Cerebellar nuclear complex (tissue), 1 donor: ENCODE measurements around the gene TMEM213.
"Not testable (repeated sequence)": the region's sequence is repeated elsewhere in the genome, so short reads cannot be mapped to it uniquely, and the experiment has no call there.

ENCODE experiments used
- DNase-seq, 2 experiments: peaks; one replicate each; lab custom pipeline; 2025; lab: John Stamatoyannopoulos, UW

Gene TMEM213

DNA sequence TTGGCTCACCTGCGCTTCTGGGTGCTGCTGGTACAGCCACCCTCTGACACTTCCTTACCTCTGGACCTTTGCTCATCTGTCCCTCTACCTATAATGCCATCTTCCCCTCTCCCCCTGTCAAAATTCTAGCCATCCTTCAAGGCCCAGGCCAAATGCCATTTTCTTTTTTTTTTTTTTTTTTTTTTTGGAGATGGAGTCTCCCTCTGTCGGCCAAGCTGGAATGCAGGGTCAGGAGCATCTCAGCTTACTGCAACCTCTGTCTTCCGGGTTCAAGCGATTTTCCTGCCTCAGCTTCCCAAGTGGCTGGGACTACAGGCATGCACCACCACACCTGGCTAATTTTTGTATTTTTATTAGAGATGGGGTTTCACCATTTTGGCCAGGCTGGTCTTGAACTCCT lies 748 bp upstream of the TMEM213 start:
- not testable (repeated sequence) for DNase-seq

DNA sequence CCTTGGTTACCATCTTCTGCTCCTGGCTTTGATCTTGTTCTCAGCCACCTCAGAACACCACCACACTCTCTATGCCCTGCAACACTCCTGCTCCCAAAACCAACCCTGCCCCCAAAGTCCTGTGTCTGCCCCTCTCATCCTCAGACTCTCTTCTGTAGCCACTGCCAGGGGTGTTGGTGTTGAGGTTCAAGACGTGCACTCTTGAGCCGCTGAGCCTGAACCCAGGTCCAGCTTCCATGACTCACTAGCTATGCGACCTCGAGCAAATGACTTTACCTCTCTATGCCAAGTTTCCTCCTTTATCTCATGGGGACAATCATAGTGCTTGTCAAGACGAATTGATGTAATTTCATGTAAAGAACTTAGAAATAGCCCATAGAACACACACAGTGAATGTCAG lies 1.0 kb downstream of the TMEM213 start:
- DNase-seq = no peak

- no peak for DNase-seq
Measured at GRCh38 chr7:138799336-138800000, 1.7 kb downstream of the TMEM213 start.

- no peak for DNase-seq
Measured at GRCh38 chr7:138801256-138801655, 3.5 kb downstream of the TMEM213 start.

GRCh38 chr7:138802706-138803105 lies 4.9 kb downstream of the TMEM213 start:
- no peak for DNase-seq

- no peak for DNase-seq
Measured at GRCh38 chr7:138804618-138805017, 6.8 kb downstream of the TMEM213 start.

DNA sequence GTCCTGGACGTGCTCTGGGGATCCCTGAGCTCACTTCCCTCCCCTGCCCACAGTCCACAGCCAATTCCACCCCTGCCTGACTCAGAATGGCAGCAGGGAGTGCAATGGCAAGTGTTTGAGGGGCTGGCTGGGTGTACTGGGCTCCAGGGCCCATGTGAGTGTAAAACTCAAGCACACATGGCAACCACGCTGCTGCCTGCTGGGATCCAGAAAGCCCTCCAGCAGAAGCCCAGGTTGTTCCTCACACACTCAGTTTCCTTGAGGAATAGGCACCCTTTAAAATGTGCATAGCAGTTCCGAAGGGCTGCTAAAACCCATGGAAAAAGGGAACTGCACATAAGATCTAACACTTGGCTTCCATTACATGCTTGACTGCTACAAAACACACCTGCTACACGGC lies 11.6 kb downstream of the TMEM213 start:
- no peak for DNase-seq

GRCh38 chr7:138811327-138811726 lies 13.5 kb downstream of the TMEM213 start:
- DNase-seq = not testable (repeated sequence)

DNA sequence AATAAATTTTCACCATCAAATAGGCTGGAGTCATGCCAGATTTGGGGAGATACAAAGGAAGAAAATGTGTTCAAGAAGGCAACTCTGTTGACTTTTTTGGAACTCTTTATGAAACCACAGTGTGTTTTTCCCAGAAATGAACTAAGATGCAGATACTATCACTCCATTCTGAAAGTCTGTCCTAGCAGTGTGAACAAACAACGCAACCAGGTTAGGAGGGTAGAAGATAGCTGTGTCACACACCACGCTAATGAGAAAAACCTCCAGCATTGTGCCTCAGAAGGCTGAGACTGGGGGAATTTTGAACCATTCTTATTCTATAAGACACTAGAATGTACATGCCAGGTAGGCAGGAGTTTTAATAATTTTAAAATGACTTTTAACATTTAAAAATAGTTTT lies 16.2 kb downstream of the TMEM213 start:
- DNase-seq = no peak

- no peak for DNase-seq
Measured at GRCh38 chr7:138814816-138815332, 17.1 kb downstream of the TMEM213 start.

DNA sequence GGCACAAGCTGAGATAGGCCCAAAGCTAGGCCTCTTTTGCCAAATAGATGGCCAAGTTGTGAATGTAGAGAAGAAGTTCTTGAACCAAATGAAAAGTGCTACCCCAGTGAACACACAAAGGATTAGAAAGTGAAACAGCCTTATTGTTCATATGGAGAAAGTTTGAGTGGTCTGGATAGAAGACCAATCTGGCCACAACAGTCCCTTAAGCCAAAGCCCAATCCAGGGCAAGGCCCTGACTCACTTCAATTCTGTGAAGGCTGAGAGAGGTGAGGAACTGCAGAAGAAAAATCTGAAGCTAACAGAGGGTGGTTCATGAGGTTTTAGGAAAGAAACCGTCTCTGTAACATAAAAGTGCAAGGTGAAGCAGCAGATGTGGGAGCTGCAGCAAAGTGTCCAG lies 18.9 kb downstream of the TMEM213 start:
- DNase-seq = no peak

DNA sequence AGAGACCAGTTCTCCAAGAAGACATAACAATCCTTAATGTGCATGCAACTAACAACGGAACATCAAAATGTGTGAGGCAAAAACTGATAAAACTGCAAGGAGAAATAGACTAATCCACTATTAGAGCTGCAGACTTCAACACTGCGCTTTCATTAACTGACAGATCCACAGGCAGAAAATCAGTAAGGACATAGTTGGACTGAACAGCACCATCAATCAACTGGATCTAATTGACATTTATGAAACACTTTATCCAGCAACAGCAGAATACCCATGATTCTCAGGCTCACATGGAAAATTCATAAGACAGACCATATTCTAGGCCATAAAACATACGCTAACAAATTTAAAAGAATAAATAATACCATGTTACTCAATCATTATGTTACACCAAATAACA lies 21.8 kb downstream of the TMEM213 start:
- no peak for DNase-seq

GRCh38 chr7:138821912-138822311 lies 24.1 kb downstream of the TMEM213 start:
- DNase-seq = no peak

DNA sequence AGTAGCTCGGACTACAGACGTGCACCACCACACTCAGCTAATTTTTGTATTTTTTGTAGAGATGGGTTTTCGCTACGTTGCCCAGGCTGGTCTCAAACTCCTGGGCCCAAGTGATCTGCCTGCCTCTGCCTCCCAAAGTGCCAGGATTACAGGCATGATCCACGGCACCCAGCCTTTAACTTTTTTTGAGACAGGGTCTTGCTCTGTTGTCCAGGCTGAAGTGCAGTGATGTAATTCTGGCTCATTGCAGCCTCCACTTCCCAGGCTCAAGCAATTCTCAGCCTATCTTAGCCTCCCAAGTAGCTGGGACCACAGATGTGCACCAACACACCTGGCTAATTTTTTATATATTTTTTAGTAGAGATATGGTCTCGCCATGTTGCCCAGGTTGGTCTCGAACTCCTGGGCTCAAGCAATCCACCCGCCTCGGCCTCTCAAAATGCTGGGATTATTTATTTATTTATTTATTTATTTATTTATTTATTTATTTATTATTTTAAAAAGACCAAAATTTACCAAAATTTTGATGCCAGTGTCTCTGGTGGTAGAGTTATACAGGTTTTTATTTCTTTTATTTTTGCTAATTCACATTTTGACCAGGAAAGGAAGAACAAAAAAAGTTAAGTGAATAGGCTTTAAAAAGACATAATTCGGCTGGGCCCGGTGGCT lies 25.2 kb downstream of the TMEM213 start:
- DNase-seq = no peak

DNA sequence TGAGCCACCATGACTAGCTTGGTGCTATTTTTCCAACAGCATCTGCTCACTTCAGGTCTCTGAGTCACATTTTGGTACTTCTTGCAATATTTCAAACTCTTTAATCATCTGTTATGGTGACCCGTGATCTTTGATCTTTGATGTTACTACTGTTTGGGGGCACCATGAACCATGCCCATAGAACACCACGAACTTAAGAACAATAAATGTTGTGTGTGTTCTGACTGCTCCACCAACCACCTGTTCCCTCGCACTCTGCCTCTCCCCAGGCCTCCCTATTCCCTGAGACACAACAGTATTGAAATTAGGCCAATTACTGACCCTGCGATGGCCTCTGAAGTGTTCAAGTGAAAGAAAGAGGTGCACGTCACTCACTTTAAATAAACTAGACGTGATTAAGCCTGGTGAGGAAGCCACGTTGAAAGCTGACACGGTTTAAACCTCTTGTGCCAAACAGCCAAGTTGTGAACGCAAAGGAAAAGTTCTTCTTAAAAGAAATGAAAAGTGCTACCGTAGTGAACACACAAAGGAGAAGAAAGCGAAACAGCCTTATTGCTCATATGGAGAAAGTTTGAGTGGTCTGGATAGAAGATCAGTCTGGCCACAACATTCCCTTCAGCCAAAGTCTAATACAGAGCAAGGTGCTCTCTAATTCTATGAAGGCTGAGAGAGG lies 27.4 kb downstream of the TMEM213 start:
- DNase-seq = no peak

- DNase-seq = no peak
Measured at GRCh38 chr7:138828302-138828701, 30.5 kb downstream of the TMEM213 start.

DNA sequence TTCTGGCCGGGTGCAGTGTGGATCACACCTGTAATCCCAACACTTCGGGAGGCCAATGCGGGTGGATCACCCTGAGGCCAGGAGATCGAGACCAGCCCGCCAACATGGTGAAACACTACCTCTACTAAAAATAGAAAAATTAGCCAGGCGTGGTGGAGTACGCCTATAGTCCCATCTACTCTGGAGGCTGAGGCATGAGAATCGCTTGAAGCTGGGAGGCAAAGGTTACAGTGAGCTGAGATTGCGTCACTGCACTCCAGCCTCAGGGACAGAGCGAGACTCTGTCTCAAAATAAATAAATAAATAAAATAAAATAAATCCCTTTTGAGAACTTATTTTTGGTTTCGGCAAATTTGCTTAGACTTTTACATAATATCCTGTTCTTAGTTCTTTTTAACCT lies 31.5 kb downstream of the TMEM213 start:
- DNase-seq = no peak

DNA sequence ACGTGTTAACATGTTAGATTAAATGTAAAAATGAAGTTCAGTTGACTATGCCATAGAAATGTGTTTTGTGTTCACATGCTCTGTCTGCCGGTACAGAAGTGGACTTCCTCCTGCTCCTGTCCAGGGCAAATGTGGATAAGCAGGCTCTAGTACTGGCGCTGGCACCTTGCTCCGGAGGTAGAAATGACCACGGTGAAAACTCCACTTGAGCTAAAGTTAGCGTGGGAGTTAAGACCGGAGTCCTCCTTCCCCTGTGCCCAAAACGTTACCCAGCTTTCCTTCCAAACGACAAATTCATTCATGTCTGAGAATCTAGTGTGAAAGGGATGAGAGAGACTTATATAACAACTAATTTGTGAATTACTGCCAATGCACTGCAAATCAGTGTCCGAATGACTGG lies 35.2 kb downstream of the TMEM213 start:
- no peak for DNase-seq

DNA sequence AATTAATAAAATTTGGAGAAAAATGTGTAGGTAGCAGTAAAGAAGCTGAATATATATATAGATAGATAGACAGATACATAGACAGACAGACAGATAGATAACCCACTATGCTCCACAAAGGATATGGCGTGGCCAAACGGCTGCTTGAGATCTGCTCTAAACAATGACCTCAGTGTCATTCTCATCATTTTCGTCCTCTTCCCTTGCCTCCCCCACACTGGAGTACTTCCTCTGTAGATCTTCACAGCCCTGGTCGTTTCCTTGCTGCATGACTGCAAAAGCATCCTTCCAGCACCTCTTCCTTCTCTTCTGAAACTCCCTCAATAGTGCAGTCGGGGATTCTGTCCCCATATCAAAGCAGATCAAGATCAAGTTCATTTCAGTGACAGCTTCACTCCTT lies 35.8 kb downstream of the TMEM213 start:
- DNase-seq = no peak

GRCh38 chr7:138834583-138834982 lies 36.8 kb downstream of the TMEM213 start:
- no peak for DNase-seq

DNA sequence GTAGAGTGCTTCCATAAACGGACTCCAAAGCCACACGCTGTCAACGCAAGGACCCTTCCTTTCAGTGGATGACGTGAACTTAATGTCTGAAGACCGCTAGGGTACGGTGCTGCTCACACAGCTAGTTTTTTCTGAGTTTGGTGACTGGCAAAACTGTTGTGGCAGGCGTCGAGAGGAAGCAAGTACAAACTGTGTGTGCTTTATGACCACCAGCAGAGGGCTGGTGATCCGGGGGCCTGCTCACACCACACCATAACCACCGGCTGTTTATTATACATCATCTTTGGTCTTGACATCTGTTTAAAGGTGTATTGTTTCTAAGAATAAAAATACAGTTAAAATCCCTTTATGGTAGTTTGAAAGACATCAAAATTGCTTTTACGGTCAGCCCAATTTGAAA lies 37.3 kb downstream of the TMEM213 start:
- DNase-seq = no peak

GRCh38 chr7:138837627-138838026 lies 39.8 kb downstream of the TMEM213 start:
- no peak for DNase-seq

DNA sequence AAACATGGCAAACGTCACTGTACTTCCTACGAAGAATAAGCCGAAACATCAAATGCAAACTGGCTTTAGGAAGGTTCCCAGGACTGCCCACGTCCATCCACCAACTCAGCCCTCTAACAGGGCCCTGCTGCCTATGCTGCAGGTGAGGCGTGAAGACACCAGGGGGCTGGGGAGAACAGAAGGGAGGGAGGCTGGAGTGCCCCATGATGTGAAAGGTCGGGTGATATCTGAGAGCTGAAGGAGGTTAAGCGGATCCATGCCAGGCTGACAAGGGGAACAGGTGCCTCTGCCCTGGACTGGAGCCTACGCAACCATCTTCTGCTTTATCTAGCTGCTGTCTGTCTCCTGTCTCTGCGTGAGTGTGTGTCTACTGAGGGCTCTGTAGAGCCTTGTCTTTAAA lies 40.4 kb downstream of the TMEM213 start:
- DNase-seq = no peak
